ENCODE data around the gene NANOS1.
"Not testable (repeated sequence)": the region's sequence is repeated elsewhere in the genome, so short reads cannot be mapped to it uniquely, and the experiment has no call there.

Gene NANOS1

DNA sequence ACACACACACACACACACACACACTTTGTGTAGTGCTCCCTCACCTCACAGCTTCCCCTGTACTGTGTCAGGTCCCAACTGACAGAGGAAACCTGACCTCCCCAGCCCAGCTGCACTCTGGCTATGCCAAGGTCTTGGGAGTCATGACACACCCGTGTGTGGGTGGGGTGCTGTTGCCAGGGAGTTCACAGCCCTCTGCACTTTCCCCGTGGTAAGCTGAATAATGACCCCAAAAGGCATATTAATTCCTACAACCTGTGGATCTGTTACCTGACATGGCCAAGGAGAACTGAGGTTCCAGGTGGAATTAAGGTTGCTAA is 8.9 kb upstream of the NANOS1 start:
- DNase-seq: no peak

DNA sequence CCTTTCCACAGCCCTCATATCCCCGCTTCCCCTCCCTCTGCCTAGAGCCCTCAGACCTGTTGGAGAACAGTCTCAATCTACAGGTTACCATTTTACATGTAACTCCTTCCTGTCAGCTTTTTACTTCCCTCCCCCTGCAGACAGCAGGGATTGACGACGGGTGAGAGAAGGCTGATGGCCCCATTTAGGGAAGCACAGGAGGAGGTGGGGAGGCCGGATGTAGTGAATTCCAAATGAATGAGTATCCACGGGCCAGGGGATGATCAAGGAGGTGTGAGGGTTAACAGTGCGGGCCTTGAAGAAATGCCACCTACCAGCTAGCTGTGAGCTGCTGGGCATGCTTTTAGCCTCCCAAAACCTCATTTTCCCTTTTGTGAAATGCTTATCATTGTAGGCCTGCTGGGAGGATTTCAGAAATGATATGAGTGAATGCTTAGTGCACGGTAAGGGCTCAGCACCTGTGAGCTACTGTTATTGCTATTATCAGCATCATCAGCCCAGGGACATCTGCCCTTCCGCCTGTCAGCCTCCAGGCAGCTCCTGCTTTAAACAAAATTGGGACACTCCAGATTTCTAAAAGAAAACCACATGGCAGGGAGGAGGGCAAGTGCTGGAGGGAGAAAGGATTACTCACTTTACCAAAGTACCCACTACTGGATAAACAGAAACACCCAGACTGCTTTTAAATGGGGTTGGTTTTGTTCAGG is 6.5 kb upstream of the NANOS1 start:
- no peak for DNase-seq

DNA sequence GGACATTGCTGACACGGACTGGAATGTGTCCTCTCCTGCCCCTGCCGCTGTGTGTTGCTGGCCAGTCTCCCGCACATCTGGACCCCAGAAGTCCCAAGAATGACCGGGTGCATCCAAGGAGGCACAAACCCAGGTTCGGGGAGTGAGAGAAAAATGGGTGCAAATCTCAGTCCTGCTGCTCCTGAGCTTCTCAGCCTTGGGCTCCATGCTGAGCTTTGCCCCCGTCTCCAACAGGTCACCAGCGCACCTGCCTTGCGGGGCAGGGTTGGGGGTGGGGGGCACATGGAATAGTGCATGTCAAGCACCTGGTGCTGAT is 6.0 kb upstream of the NANOS1 start:
- DNase-seq: no peak

DNA sequence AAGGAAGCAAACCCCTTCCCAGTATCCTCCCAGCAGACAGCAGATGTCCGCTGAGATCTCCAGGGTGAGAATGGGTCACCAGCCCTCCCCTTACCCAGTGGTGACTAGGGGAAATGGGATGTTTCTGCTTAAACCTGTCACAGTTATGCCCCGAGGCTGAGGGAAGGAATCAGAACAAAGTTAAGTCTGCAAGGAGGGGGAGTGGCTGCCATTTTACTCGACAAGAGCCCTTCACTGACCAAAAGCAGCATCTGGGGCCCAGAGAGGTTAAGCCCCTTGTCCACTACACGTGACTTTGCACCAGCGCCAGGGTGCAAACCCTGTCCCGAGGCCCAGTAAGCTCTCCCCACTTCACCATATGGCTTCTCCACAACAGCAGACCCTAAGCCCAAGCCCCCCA is 4.6 kb upstream of the NANOS1 start:
- DNase-seq: no peak

DNA sequence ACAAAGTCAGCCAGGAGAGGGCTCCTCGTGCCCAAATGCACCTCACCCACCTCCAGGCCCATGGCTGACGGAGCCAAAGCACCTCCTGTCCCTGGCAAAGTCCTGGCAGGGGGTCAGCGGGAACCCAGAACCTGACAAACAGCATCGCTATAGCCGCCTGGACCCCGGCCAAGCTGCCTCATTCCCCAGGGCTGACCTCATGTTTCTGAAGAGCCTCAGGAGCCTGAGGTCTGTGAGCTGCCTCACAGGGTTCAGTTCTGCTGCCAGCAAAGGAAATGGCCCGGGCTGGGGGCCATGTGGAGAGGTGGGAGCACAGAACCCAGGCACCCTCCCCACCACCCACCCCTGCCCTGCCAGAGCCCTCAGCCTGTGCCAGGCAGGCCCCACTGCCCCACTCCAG is 4.2 kb upstream of the NANOS1 start:
- peak; percentile 4 for DNase-seq

DNA sequence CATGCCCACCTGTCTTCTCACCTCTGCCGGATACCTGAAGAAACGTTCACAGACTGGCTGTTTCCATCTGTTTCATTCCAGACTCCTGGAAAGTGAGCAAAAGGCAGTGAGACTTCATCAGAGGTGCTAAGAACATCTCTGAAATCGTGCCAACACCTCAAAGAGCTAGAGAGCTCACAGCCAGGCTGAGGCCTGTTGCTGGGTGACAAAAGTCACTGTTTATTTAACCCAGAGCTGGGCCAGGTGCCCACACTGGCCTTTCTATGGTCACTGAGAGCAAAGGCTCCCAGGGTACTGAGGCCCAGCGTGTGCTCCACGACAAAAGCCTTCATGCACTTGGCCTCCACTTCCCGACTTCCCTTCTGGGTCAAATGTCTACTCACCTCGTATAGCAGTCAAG is 3.7 kb upstream of the NANOS1 start:
- DNase-seq: no peak

DNA sequence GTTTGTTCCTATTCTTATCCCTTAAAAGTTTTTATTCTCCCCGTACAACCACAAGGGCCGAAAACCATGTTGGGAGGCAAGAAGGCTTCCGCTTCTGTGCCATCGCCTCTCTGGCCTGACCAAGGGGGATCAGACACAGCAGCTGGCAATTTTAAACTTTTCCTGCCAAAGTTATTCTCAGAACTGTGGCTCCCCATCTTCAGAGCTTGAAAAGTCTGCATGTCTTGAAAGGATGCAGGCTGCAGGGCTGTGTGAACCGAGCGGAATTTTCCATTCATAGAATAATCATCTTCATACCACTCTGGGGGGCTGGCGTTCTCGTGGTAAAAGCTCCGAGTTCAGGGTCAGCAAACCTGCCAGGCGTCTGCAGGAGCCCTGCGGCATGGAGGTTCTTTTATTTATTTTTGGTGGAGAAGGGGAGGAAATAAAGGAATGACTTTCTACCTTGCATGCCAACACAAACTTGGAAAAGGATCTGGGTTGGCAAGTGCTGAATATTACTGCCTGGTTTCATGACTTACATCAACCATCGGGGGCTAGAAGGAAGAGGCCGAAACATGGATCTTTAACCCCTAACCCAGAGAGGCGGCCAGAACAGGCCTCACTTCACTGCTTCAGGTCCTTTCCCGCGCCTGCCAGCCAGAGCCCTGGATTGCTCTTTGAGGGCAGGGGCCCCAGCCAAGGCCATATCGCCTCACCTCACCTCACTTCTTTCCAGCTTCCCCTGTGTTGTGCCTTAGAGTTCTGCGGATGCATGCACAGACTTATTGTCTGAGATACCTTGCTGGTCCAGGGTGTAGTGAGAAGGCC is 3.0 kb upstream of the NANOS1 start:
- no peak for DNase-seq

DNA sequence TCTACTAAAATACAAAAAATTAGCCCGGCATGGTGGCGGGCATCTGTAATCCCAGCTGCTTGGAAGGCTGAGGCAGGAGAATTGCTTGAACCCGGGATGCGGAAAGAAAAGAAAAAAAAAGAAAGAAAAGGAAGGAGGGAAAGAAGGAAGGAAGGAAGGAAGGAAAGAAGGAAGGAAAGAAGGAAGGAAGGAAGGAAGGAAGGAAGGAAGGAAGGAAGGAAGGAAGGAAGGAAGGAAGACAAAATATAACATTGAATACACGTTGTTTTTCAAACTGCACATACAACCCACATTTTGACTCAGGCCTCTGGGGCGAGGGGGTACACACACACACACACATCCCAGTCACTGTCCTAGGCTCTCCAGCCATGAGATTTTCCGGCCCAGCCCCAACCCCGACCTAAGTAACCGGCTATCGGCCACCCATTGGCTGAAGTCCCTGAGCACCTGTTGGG is 1.0 kb upstream of the NANOS1 start:
- DNase-seq: not testable (repeated sequence)

DNA sequence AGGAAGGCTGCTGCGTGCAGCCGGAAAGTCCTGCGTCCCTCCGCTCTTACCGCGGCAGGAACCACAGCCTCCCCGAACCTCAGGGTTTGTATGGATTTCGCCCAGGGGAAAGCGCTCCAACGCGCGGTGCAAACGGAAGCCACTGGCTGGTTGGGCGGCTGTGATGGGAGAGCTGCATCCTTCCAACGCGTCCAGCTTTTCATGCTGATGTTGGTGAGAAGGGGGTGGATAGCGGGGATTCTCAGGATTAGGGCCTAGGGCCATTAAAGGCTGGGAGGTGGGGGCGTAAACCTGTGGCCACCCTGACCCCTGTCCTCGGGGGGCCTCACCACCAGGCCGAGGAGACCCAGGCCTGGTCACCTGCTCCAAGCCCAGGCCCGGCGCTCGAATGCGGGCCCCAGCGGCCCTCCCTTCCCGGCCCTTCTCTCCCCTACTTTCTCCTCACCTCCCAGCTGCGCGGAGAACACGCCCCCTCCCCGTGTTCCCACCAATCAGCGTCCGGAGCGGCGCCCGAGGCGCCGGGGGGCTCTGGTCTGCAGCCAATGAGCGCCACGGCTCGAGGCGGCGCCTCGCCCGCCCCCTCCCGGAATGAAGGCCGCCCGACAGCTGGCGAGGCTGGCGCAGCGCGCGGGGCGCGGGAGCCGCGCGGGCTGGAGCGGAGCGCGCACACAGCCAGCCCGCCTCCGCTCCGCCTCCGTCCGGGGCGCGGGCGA is 458 bp upstream of the NANOS1 start:
- DNase-seq: peak; percentile 90

DNA sequence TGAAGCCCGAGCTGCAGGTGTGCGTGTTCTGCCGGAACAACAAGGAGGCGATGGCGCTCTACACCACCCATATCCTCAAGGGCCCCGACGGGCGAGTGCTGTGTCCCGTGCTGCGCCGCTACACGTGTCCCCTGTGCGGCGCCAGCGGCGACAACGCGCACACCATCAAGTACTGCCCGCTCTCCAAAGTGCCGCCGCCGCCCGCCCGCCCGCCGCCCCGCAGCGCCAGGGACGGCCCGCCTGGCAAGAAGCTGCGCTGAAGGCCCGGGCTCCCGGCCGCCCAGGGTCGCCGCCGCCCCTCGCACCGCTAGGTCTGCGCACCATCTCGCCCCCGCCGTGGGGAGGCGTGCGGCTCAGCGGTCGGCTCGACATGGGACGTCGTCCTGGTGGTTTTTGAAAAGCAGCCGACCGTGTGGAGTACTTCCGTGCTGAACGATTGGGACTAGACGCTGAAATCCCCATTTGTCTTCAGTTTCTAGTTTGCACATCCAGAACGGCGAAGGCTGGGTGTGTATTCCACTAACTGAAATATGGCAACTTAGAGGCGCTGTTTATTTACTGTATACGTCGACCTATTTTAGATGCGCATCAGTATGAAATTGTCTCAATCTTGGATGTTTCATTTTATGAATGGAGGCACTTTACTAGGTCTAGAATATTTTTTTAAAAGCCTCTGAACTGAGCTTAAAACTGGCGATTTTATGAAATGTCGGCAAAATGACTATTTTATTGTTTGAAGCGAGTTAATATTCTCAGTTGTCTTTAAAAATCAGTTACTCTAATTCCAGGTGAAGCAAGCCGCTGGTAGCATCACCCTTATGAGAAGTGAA is 1.1 kb downstream of the NANOS1 start:
- peak; percentile 50 for DNase-seq

DNA sequence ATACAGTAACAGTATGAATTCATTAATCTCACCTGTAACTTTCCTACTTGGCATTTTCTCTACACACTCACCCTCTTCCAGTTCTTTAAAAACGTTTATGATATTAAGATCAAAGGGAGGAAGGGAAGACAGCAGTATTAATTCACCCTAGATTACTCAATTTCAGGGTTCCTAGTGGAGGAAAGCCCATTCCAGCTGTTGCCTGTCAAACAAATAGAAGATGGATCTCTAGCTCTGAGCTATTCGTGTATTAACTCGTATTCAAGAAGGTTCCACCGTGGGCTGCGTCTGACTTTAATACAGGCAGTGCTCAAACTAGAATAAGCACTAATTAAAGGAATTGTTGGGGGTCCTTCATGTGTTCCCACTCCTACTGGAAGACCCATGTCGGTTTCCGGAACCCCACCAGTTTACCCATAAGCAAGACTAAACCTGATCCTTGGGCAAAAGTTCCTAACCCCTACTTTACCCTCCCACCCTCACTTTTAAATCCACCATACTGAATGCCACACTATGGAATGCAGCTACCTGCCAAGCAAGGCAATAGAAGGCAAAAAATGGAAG is 2.1 kb downstream of the NANOS1 start:
- DNase-seq: no peak

DNA sequence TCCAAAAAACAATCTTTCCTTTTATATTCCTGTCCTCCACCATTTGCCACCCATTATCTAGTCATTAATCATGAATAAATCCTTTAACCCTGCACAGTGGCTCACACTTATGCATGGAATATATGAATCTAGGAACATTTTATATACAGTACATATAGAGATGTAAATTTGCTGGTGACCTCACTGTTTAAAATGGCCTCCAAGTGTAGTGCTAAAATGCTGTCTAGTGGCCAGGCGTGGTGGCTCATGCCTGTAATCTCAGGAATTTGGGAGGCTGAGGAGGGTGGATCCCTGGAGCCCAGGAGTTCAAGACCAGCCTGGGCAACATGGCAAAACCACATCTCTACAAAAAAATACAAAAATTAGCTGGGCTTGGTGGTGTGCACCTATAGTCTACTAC is 9.6 kb downstream of the NANOS1 start:
- DNase-seq: no peak

DNA sequence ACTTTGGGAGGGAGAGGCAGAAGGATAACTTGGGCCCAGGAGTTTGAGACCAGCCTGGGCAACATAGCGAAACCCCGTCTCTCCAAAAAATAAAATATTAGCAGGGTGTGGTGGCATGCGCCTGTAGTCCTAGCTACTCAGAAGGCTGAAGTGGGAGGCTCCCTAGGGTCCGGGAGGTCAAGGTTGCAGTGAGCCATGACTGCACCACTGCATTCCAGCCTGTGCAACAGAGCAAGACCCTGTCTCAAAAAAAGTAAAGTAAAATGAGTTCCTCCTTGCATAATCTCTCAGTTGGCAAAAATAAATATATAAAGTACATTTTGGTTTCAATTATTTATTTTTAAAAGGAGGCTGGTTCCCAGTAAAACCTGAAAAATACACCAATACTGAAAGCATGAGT is 11.8 kb downstream of the NANOS1 start:
- DNase-seq: no peak

DNA sequence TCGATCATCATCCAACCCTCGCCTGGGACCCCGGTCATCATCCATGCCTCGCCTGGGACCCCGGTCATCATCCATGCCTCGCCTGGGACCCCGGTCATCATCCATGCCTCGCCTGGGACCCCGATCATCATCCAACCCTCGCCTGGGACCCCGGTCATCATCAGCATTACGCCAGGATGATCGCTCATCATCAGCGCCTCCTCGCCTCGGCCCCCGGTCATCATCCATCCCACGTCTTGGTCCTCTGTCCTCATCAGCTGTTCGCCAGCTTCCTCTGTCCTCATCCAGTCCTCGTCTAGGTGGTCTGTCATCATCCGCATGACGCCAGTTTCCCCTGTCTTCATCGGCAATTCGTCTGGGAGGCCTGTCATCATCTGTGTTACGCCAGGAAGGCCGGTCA is 12.7 kb downstream of the NANOS1 start:
- DNase-seq: no peak

DNA sequence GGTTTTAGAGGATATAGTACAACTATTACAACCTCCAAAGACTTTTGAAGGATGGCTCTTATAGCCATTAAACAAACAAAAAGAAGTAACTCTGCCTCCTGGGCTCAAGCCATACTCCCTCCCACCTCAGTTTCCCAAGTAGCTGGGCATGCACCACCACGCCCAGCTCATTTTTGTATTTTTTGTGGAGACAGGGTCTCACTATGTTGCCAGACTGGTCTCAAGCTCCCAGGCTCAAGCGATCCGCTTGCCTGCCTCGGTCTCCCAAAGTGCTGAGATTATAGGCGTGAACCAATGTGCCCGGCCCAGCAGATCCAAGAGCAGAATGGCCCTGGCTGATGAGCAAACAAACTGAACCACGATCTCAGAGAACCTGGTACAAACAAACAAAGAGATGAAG is 16.0 kb downstream of the NANOS1 start:
- DNase-seq: no peak

DNA sequence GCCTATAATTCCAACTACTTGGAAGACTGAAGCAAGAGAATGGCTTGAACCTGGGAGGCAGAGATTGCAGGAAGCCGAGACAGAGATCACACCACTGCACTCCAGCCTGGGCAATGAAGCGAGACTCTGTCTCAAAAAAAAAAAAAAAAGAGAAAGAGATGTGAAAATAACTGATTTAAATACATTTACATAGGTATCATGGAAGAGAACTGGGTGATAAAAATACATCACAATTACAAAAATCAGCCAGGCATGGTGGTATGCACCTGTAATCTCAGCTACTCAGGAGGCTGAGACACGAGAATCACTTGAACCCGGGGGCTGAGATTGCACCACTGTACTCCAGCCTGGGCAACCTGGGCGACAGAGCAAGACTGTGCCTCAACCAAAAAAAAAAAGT is 19.8 kb downstream of the NANOS1 start:
- DNase-seq: no peak

DNA sequence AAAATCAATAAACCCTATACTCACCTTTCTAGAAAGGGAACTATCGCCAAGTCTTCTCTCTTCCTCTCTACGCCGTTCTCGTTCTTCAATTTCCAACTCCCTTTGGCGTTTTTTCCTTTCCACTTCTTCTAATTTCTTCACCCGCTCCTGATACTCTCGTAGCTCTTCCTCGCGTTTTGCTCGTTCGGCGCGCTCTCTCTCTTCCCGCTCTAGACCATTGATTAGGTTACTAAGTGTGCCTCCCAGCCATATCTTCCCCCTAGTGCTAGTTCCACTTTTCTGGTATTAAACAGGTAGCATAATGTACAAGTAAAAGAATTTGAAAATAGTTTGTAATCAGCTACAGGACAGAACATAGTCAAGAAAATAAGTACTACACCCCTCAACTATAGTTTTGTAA is 20.3 kb downstream of the NANOS1 start:
- DNase-seq: no peak

DNA sequence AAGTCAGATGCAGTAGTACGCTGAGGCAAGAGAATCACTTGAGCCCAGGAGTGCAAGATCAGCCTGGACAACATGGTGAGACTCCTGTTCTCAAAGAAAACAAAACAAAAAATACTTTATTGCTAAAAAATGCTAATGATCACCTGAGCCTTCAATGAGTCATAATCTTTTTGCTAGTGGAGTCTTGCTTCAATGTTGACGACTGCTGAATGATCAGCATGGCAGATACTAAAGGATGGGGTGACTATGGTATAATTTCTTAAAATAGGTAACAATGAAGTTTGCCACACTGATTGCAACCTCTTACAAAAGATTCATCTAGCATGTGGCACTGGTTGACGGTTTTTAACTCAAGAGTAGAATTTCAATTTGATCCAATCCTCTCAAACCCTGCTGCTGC is 22.3 kb downstream of the NANOS1 start:
- no peak for DNase-seq

DNA sequence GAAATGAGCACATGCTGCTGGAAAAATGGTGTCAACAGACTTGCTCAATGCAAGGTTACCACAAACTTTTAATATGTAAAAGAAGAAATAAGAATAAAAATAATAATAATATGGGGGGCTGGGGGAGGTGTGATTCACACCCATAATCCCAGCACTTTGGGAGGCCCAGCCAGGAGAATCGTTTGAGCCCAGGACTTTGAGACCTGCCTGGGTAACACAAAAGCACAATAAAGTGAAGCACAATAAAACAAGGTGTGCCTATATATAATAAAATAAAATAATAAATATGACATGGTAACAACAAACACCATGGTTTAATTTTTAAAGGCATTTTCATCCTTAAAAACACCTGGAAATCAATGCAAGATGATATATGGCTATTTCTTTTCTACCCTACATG is 26.0 kb downstream of the NANOS1 start:
- DNase-seq: no peak

DNA sequence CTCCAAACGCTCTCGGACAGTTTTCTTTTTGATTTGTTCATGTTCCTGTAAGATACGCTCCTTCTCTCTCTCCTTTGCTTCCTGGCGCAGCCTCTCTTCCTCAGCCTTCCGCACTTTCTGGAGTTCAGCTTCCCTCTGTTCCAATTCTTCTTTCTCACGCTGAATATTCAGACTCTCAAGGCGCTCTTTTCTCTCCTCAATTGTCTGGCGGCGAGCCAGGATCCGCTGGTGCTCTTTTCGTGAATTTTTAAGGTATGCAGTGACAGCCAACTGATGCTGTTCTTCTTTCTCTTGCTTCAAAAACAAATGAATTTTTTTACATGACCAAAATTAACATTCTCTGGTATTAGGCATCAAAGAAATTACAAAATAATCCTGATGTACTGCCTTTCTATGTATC is 28.5 kb downstream of the NANOS1 start:
- no peak for DNase-seq

DNA sequence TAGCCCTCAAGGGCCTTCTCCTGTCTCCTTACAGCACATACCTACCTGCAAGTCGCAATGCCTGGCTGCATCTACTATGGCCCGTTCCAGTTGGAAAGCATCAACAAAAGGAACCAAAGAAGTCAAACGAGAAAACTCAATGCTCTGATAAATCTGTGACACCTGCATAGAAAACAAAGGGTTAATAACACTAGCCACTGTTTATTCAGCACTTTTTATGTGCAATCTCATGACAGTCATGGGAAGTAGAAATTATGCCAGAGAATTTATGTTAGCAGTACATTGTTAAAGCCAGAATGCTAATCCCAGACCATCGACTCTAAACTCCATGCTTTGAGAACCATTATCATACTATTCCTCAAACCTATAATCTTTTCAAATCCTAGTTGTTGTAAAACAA is 30.0 kb downstream of the NANOS1 start:
- DNase-seq: no peak

DNA sequence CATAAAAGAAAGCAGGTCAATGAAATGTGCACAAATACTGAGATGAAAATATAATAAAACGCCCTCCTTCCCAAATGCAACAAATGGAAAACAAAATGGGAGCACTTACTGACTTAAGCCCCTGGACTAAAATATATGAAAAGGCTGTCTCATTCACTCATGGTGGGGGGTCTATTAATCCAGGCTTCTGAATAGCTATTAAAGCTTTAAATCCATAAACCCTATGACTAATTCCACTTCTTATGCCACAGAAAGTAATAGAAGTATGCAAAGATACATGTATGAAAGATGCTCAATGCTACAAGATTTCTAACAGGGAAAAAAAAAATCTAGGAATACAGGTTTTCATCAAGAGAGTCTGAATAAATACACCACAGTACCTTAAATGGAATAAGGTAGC is 30.6 kb downstream of the NANOS1 start:
- no peak for DNase-seq

DNA sequence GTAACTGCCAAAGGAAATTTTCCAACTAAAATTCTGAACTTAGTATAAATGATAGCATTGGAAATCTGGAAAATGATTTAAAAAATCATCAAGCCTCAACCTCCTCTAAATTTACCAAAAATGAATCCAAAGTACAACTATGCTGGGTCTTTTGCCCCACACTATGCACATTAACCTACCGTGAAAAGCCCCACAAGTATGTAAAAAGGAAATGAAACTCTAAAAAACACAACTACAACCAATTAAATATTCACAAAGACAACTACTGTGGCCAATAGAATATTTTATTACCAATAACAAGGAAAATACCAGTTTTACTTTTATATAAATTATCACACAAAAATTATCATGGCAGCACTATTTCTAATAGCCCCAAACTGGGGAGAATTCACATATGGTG is 31.8 kb downstream of the NANOS1 start:
- no peak for DNase-seq

Measured in NCI-H510A (cell line).